DND-41 (cell line): ENCODE data around the gene PCCB.
A peak's percentile ranks its signal among the peaks of the same experiment; 100 is the strongest.

ENCODE experiments used
- ATAC-seq: fragments of 200-7000 bp; cut with Tn5 transposase; 3 replicates; pipeline ENCODE4 v1.9.1; 2021; ENCODE audit warnings: low read depth; ENCODE audit not compliant: insufficient read depth
- DNase-seq: peaks from one replicate; pipeline ENCODE4 v3.0.0-alpha.2; 2020
- H2AFZ ChIP-seq: 2 replicates; pipeline ENCODE4 v1.6.0; 2012; ENCODE audit warnings: low read depth, low read length
- H3K27ac ChIP-seq: 2 replicates; pipeline ENCODE4 v1.5.1; 2012; ENCODE audit warnings: low read length, inconsistent platforms
- H3K27me3 ChIP-seq: fragments of 200-600 bp; sonication (generic); 2 replicates; pipeline ENCODE4 v1.6.0; 2012; ENCODE audit warnings: low read length, mild to moderate bottlenecking, inconsistent platforms; ENCODE audit not compliant: insufficient read depth, poor library complexity
- H3K36me3 ChIP-seq: 2 replicates; pipeline ENCODE4 v1.5.1; 2012; ENCODE audit warnings: low read length, inconsistent platforms; ENCODE audit not compliant: insufficient read depth
- H3K4me1 ChIP-seq: 2 replicates; pipeline ENCODE4 v1.5.1; 2012; ENCODE audit warnings: mild to moderate bottlenecking, low read length; ENCODE audit not compliant: insufficient read depth
- H3K4me2 ChIP-seq: 2 replicates; pipeline ENCODE4 v1.6.0; 2012; ENCODE audit warnings: mild to moderate bottlenecking, moderate library complexity, low read length, inconsistent platforms; ENCODE audit not compliant: insufficient read depth
- H3K4me3 ChIP-seq, 2 experiments: fragments of 200-600 bp in 1 of 2; shearing (Covaris generic) in 1 of 2; 2 replicates each; pipeline ENCODE4 v1.5.1; 2012 to 2016; ENCODE audit warnings: inconsistent platforms in 2 of 2, low read length in 2 of 2, mild to moderate bottlenecking in 2 of 2, low read depth in 1 of 2, moderate library complexity in 1 of 2
- H3K79me2 ChIP-seq: 2 replicates; pipeline ENCODE4 v1.6.0; 2012; ENCODE audit warnings: low read length, inconsistent platforms; ENCODE audit not compliant: insufficient read depth
- H3K9ac ChIP-seq: 2 replicates; pipeline ENCODE4 v1.6.0; 2012; ENCODE audit warnings: low read depth, mild to moderate bottlenecking, inconsistent platforms, low read length, moderate library complexity
- H3K9me3 ChIP-seq: 2 replicates; pipeline ENCODE4 v1.5.1; 2012; ENCODE audit warnings: low read length, moderate library complexity, mild to moderate bottlenecking, inconsistent platforms; ENCODE audit not compliant: insufficient read depth, severe bottlenecking
- H4K20me1 ChIP-seq: 2 replicates; pipeline ENCODE4 v1.6.0; 2012; ENCODE audit warnings: low read length; ENCODE audit not compliant: insufficient read depth
- EZH2 ChIP-seq: IDR thresholded peaks from 3 replicates; pipeline ENCODE4 v1.6.1; 2012; ENCODE audit warnings: borderline replicate concordance, low read depth, mild to moderate bottlenecking, moderate library complexity, low read length, inconsistent platforms; ENCODE audit not compliant: severe bottlenecking
- TF ChIP-seq, protein P1 (sequence below): IDR thresholded peaks from 2 replicates; pipeline ENCODE4 v1.5.1; 2012; ENCODE audit warnings: borderline replicate concordance, low read length, moderate library complexity, mild to moderate bottlenecking; ENCODE audit not compliant: poor library complexity, severe bottlenecking; ENCODE audit errors: extremely low read depth

Gene PCCB

DNA sequence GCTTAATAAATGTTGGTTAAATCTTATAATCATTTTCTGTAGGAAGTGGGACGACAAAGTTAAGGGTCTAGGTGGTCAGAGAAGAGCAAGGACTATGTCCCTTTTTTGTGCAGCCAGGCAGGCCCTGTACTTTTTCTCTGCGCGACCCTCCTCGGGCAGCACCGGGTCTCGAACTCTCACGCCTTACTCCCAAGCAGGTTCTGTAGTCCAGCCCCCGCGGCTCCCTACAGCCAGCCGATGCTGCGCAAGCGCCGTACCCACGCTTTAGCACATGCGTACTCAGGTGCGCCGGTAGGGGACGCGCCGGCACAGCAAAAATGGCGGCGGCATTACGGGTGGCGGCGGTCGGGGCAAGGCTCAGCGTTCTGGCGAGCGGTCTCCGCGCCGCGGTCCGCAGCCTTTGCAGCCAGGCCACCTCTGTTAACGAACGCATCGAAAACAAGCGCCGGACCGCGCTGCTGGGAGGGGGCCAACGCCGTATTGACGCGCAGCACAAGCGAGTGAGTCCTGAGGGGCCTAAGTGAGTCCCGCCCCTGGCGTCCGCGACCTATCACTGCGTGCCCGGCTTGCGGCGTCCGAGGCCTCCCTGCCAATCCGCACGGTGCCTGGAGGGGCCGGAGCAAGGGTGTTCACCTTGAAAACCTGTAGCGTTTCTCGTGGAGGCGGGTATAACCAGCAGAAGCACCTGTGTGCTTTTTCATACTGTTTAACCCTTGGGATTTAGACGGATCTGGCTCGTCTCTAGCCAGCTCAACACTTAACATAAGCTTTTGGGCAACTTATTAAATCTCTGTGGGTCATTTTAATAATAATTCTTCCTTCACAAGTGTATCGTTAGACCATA lies at the start of gene PCCB:
Gene PCCB (plus strand): TSS at position 282 of the 844 bp plus-strand sequence. CDS start 36 bp downstream, at position 318.
- H2AFZ ChIP-seq = peak within 1 kb of the TSS; percentile 78
- H3K79me2 ChIP-seq = peaks cover 53% of the 10 kb centered on the region
- no peaks in the 10 kb centered on the region for H3K9me3 ChIP-seq
- 0 out of 2 replicates have a peak, but pooled peaks cover 5% of the 10 kb centered on the region for H4K20me1 ChIP-seq
- H3K27me3 ChIP-seq = no peaks in the 10 kb centered on the region
- 0 out of 2 replicates have a peak, but pooled peaks cover 4% of the 10 kb centered on the region for H3K36me3 ChIP-seq
- H3K4me2 ChIP-seq = peak within 1 kb of the TSS; percentile 97
- peak; percentile 94 for DNase-seq
- peak within 1 kb of the TSS; percentile 46 to 86 for H3K4me3 ChIP-seq
- H3K9ac ChIP-seq = peak within 1 kb of the TSS; percentile 69
- TF ChIP-seq, protein P1, sequence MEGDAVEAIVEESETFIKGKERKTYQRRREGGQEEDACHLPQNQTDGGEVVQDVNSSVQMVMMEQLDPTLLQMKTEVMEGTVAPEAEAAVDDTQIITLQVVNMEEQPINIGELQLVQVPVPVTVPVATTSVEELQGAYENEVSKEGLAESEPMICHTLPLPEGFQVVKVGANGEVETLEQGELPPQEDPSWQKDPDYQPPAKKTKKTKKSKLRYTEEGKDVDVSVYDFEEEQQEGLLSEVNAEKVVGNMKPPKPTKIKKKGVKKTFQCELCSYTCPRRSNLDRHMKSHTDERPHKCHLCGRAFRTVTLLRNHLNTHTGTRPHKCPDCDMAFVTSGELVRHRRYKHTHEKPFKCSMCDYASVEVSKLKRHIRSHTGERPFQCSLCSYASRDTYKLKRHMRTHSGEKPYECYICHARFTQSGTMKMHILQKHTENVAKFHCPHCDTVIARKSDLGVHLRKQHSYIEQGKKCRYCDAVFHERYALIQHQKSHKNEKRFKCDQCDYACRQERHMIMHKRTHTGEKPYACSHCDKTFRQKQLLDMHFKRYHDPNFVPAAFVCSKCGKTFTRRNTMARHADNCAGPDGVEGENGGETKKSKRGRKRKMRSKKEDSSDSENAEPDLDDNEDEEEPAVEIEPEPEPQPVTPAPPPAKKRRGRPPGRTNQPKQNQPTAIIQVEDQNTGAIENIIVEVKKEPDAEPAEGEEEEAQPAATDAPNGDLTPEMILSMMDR = peak; percentile 80
- TF ChIP-seq EZH2 = no peak
- peak within 1 kb of the TSS; percentile 85 for H3K27ac ChIP-seq
- ATAC-seq = peak; percentile 97
- peaks cover 28% of the 10 kb centered on the region for H3K4me1 ChIP-seq

DNA sequence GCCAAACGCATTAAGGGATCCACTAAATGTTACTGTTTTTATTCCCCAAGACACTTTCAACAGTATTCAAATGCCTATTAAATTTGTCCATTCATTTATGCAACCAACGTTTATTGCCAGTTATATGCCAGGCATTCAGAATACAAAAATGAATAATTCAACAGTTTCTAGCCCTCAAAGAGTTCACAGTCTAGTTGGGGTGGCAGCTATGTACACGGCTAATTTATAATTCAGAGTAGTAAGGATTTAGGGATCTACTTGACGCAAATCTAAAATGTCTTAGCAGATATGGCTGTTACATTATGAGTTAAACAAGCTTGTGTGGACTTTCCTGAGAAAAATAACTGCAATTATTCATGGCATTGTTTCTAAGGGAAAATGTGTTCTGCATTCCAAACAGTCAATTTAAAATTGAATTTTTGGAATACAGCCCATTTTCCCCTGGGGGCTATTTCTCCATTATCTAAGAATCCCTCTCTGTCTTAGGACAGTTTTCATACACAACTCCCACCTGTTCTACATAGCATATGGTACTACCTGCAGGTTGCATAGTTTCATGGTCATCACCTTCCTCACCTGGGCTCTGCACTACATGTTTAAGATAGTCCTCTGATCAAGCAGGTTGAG lies 42.5 kb upstream of the PCCB start:
- no peak overlapping the region for H3K4me3 ChIP-seq
- no peak for ATAC-seq
- H4K20me1 ChIP-seq = no peaks in the 10 kb centered on the region
- no peak overlapping the region for H3K27ac ChIP-seq
- no peaks in the 10 kb centered on the region for H3K9me3 ChIP-seq
- no peak for DNase-seq
- H2AFZ ChIP-seq = no peak overlapping the region
- H3K79me2 ChIP-seq = no peaks in the 10 kb centered on the region
- H3K9ac ChIP-seq = no peak overlapping the region
- no peaks in the 10 kb centered on the region for H3K4me1 ChIP-seq
- TF ChIP-seq, protein P1 = no peak
- no peak for TF ChIP-seq EZH2
- no peaks in the 10 kb centered on the region for H3K27me3 ChIP-seq
- no peaks in the 10 kb centered on the region for H3K36me3 ChIP-seq
- H3K4me2 ChIP-seq = no peak overlapping the region

DNA sequence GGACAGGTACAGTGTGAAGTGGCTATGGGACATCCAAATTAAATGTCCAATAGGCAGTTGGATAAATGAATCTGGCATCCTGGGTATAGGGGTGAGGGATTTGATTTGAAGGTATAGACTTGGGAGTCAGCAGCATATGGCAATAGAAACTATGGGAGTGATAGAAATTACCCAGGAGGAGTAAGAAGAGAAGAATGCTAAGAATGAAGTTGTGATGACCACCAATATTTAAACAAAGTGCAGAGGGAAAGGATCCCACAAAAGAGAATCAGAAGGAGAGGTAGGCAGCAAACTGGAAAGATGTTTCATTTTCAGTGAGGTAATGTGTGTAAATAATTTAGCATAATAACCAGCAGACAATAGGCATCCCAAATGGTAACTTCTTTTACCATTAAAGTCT lies 40.2 kb upstream of the PCCB start:
- no peak for DNase-seq

More for the DNA sequence above, 40.2 kb upstream of the PCCB start:
- Histone ChIP-seq H3K27ac (no peak overlapping the region), H3K9me3 (no peaks in the 10 kb centered on the region), H3K4me3 (no peak overlapping the region), H3K4me1 (no peaks in the 10 kb centered on the region), H3K27me3 (no peaks in the 10 kb centered on the region), H3K4me2 (no peak overlapping the region), H4K20me1 (no peaks in the 10 kb centered on the region), H3K36me3 (no peaks in the 10 kb centered on the region), H3K9ac (no peak overlapping the region), H3K79me2 (no peaks in the 10 kb centered on the region), H2AFZ (no peak overlapping the region)
- ATAC-seq = no peak
- TF ChIP-seq, protein P1 = no peak
- no peak for TF ChIP-seq EZH2
